Lung microvascular endothelial cell (primary cell): ENCODE measurements around the gene DTX2. TPM values are rescaled to one million over a fixed set of nuclear protein-coding genes. Genes with fewer than 3 reads are reported as not detected.
"Not testable (repeated sequence)": the region's sequence is repeated elsewhere in the genome, so short reads cannot be mapped to it uniquely, and the experiment has no call there.

Experiments
- DNase-seq, 2 donors: peaks; one replicate each; pipeline versions ENCODE4 v3.0.0 to v3.0.0-alpha.2; 2010; ENCODE audit warnings: low read depth in 2 of 2
- total RNA-seq: library from RNA; depleted of rRNA; stranded (reverse); fragments of >200 nt; gene quantifications from 2 replicates; pipeline ENCODE4 v1.2.1, GENCODE V29; 2014

Gene DTX2
- total RNA-seq, 1 donor from 2014 or later = 3.6 TPM

GRCh38 chr7:76487969-76488368, 26.5 kb downstream of the DTX2 start:
- not testable (repeated sequence) for DNase-seq

- DNase-seq = not testable (repeated sequence)
Observed at GRCh38 chr7:76492139-76492538, 30.6 kb downstream of the DTX2 start.

GRCh38 chr7:76495717-76496116, 34.2 kb downstream of the DTX2 start:
- not testable (repeated sequence) for DNase-seq

- DNase-seq = not testable (repeated sequence)
Observed at GRCh38 chr7:76497918-76498582, 36.5 kb downstream of the DTX2 start.

- DNase-seq = not testable (repeated sequence)
Observed at GRCh38 chr7:76498583-76499200, 37.2 kb downstream of the DTX2 start.

GRCh38 chr7:76499201-76499923, 37.9 kb downstream of the DTX2 start:
- not testable (repeated sequence) for DNase-seq

- not testable (repeated sequence) for DNase-seq
Observed at GRCh38 chr7:76499924-76500241, 38.4 kb downstream of the DTX2 start.

- not testable (repeated sequence) for DNase-seq
Observed at GRCh38 chr7:76502224-76502623, 40.7 kb downstream of the DTX2 start.

GRCh38 chr7:76502836-76503235, 41.3 kb downstream of the DTX2 start:
- DNase-seq = not testable (repeated sequence)

GRCh38 chr7:76503244-76503643, 41.7 kb downstream of the DTX2 start:
- DNase-seq = not testable (repeated sequence)

- not testable (repeated sequence) for DNase-seq
Observed at GRCh38 chr7:76504351-76505167, 43.0 kb downstream of the DTX2 start.

- no peak for DNase-seq
Observed at GRCh38 chr7:76505168-76506080, 43.9 kb downstream of the DTX2 start.

GRCh38 chr7:76506081-76506440, 44.6 kb downstream of the DTX2 start:
- DNase-seq = no peak

GRCh38 chr7:76506643-76507042, 45.1 kb downstream of the DTX2 start:
- not testable (repeated sequence) for DNase-seq

- no peak for DNase-seq
Observed at GRCh38 chr7:76507723-76508406, 46.4 kb downstream of the DTX2 start.

- DNase-seq = no peak
Observed at GRCh38 chr7:76509931-76510877, 48.7 kb downstream of the DTX2 start, which contains the start of gene UPK3B. Gene UPK3B, plus strand, starts transcription at chr7:76510552. Its CDS starts 101 bp downstream, at chr7:76510653.

- not testable (repeated sequence) for DNase-seq
Observed at GRCh38 chr7:76511200-76511910, 49.8 kb downstream of the DTX2 start.
